BE2C (cell line): ENCODE data around the gene GGNBP2. TPM values are rescaled to one million over a fixed set of nuclear protein-coding genes. Genes with fewer than 3 reads are reported as not detected.
A peak's percentile ranks its signal among the peaks of the same experiment; 100 is the strongest.

ENCODE experiments used
- DNase-seq: peaks from one replicate; pipeline ENCODE4 v3.0.0-alpha.2; 2020
- H3K27me3 ChIP-seq: fragments of 250-450 bp; sonication (Bioruptor Pico); 2 replicates; pipeline ENCODE4 v1.5.1; 2020; ENCODE audit warnings: mild to moderate bottlenecking
- H3K36me3 ChIP-seq: fragments of 250-450 bp; sonication (Bioruptor Pico); 2 replicates; pipeline ENCODE4 v1.5.1; 2020; ENCODE audit warnings: mild to moderate bottlenecking
- H3K4me1 ChIP-seq: fragments of 250-450 bp; sonication (Bioruptor Pico); 2 replicates; pipeline ENCODE4 v1.5.1; 2020
- H3K4me3 ChIP-seq: 2 replicates; pipeline ENCODE4 v1.5.1; 2011; ENCODE audit warnings: low read depth, low read length
- H3K9me3 ChIP-seq: fragments of 250-450 bp; sonication (Bioruptor Pico); 2 replicates; pipeline ENCODE4 v1.5.1; 2020
- polyA plus RNA-seq: library from polyadenylated mRNA; unstranded; fragments of >200 nt; gene quantifications from one replicate; pipeline ENCODE4 v1.2.1, GENCODE V29; 2012; ENCODE audit warnings: low read depth, missing spikeins; ENCODE audit not compliant: insufficient read length, insufficient read depth
- TF ChIP-seq, protein P1 (sequence below): IDR thresholded peaks from 2 replicates; pipeline ENCODE4 v1.5.1; 2012; ENCODE audit warnings: mild to moderate bottlenecking, low read depth, low read length

The GGNBP2 gene, protein sequence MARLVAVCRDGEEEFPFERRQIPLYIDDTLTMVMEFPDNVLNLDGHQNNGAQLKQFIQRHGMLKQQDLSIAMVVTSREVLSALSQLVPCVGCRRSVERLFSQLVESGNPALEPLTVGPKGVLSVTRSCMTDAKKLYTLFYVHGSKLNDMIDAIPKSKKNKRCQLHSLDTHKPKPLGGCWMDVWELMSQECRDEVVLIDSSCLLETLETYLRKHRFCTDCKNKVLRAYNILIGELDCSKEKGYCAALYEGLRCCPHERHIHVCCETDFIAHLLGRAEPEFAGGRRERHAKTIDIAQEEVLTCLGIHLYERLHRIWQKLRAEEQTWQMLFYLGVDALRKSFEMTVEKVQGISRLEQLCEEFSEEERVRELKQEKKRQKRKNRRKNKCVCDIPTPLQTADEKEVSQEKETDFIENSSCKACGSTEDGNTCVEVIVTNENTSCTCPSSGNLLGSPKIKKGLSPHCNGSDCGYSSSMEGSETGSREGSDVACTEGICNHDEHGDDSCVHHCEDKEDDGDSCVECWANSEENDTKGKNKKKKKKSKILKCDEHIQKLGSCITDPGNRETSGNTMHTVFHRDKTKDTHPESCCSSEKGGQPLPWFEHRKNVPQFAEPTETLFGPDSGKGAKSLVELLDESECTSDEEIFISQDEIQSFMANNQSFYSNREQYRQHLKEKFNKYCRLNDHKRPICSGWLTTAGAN
- polyA plus RNA-seq = 81.5 TPM

DNA sequence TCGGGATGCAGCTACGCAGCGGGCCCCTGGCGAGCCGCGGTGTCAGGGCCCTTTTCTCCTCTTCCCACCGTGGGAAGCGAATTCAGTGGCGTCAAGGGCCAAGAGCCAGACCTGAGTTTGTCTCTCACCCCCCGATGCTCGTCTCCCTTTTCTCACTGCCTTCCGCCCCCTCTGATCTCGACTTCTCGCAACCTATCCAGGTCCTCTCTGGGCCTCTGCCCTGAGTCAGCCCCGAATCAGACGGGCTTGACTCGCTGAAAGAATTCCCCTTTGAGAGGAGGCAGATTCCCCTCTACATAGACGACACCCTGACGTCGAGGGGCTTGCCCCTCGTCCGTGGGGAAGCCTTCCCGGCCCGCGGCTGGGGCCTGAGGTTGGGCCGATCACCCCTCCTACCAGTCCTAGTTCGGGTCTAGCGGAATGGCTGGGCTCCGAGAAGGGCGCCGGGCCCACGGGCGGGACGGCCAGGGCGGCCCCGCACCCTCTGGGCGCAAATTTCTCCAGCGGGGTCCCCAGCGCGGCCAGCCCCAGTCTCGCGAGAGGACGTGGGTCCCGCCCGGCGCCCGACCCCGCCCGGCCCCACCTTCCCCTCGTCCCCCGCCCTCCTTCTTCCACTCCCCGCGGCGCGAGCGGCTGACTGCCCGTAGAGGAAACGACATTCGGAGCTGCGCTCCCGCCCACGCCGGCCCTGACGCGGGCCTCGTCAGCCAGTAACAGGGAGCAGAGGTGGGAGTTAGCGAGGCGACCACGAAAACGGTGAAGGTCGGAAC, at the start of gene GGNBP2:
Gene GGNBP2, plus strand, starts transcription at position 613 of the 770 bp plus-strand sequence. CDS start 806 bp downstream, outside the sequence.
- TF ChIP-seq, protein P1, sequence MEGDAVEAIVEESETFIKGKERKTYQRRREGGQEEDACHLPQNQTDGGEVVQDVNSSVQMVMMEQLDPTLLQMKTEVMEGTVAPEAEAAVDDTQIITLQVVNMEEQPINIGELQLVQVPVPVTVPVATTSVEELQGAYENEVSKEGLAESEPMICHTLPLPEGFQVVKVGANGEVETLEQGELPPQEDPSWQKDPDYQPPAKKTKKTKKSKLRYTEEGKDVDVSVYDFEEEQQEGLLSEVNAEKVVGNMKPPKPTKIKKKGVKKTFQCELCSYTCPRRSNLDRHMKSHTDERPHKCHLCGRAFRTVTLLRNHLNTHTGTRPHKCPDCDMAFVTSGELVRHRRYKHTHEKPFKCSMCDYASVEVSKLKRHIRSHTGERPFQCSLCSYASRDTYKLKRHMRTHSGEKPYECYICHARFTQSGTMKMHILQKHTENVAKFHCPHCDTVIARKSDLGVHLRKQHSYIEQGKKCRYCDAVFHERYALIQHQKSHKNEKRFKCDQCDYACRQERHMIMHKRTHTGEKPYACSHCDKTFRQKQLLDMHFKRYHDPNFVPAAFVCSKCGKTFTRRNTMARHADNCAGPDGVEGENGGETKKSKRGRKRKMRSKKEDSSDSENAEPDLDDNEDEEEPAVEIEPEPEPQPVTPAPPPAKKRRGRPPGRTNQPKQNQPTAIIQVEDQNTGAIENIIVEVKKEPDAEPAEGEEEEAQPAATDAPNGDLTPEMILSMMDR = no peak
- DNase-seq = peak; percentile 96
- Histone ChIP-seq H3K9me3 (no peaks in the 10 kb centered on the region), H3K36me3 (peaks cover 12% of the 10 kb centered on the region), H3K27me3 (no peaks in the 10 kb centered on the region), H3K4me1 (peaks cover 3% of the 10 kb centered on the region; the same call in 1 of the 2 replicates), H3K4me3 (peak within 1 kb of the TSS; percentile 98)

DNA sequence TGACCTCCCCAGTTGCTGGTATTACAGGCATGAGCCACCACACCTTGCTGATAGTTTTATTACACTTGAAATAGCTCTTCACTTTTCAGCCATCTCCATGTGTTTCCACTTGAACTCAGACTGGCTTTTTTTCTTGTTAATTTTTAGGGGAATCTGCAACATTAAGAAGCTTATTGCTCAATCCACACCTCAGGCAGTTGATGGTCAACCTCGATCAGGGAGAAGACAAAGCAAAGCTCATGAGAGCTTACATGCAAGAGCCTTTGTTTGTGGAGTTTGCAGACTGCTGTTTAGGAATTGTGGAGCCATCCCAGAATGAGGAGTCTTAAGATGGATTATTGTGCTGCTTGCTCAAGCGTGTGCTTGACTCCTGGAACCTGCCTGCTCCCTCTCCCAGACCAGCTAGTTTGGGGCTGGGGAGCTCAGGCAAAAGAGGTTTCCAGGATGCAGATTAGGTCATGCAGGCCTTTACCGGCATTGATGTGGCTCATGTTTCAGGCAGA, 49.6 kb upstream of the GGNBP2 start:
- H3K36me3 ChIP-seq = peaks cover 52% of the 10 kb centered on the region
- no peaks in the 10 kb centered on the region for H3K9me3 ChIP-seq
- TF ChIP-seq, protein P1 = no peak
- H3K4me1 ChIP-seq = peaks cover 16% of the 10 kb centered on the region
- no peak for DNase-seq
- no peaks in the 10 kb centered on the region for H3K27me3 ChIP-seq
- H3K4me3 ChIP-seq = no peak overlapping the region

DNA sequence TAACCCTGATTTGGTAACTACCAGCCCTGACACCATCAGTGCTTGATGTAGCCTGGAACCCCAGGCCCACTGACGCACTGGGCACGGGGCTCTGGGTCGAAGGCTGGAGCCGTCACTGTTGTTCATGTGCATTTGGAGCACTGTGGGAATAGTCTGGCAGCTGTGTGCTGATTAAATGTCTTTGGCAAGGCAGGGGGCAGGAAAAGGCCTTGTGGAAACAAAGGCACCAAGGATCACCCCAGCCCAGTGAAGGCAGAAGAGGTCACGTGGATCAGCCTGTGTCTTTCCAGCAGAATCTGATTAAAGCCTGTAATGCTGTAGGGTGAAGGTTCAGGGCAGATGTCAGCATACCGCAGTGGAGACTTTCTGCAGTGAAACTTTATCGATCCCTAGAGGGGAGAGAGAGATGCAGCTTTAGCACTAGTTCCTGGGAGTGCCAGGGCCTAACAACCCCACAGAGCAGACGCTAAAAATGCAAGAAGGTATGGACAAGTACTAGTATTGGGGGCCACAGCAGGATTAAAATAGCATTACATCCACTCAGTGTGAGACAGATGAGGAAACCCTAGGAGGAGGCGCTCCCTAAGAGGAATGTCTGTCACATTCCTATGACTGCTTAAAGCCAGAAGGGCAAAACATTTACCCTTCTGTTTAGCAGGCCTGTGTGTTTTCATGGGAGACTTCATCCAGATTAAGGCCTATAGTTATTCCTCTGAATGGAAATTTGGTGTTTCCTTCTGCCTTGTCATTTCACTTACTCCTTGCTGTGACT, 48.5 kb upstream of the GGNBP2 start:
- TF ChIP-seq, protein P1 = no peak
- peaks cover 16% of the 10 kb centered on the region for H3K4me1 ChIP-seq
- peaks cover 57% of the 10 kb centered on the region for H3K36me3 ChIP-seq
- H3K27me3 ChIP-seq = no peaks in the 10 kb centered on the region
- no peak for DNase-seq
- no peaks in the 10 kb centered on the region for H3K9me3 ChIP-seq
- no peak overlapping the region for H3K4me3 ChIP-seq

DNA sequence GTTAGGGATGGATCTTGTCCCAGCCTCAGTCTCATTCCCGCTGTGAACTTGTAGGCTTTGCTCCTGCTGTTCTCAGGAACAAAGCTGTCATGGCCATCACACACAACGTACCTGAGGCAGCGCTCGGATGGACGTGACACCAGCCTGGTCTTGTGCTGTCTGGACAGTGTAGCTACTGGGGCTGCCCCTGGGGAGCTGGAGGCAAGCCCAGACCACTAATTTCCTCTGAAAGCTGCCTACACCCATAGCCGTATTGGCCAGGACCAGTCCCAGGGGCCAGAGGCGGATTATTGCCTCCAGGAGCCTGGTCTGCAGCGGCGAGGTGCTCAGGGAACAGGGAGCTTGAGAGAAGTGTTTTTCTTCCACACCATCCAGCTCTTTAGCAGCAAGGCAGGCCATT, 46.6 kb upstream of the GGNBP2 start:
- H3K4me1 ChIP-seq = peaks cover 16% of the 10 kb centered on the region
- 0 out of 2 replicates have a peak overlapping the region, but pooled peaks have one; percentile 2 for H3K4me3 ChIP-seq
- H3K27me3 ChIP-seq = no peaks in the 10 kb centered on the region
- peaks cover 56% of the 10 kb centered on the region for H3K36me3 ChIP-seq
- DNase-seq = peak; percentile 83
- H3K9me3 ChIP-seq = no peaks in the 10 kb centered on the region
- TF ChIP-seq, protein P1 = no peak

DNA sequence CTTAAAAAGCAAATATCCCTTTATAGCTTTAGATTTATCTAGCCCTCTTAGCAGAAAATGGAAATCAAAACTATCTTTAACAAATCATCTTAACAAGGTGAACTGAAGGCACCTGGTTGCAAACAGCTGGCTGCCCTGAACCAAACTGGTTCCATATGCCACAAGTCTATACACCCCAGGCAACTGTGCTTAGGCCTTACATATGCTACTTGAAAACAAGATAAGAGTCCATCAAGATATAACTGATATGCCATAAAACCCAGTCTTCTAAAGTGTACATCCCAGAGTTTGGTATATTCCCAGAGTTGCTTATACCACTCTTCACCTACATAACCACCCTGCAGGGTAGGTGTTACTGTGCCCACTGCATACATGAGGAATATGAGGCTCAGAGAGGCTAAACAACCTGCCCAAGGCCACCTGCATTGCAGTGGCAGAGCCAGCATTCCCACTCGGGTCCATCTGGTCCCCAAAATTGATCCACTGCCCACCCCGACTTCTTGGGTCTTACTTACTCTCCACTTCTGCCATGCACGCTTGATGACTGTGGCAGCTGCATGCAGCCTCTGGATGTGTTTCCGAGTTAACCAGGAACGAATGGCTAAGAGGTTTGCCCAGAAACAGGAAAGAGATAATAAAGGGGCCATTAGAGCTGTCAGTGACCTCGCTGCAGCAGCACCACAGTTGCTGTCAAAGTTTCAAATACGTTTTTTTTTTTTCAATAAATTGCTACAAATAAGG, 46.0 kb upstream of the GGNBP2 start:
- H3K4me3 ChIP-seq = peak overlapping the region; percentile 12; the same call in 1 of the 2 replicates
- peaks cover 56% of the 10 kb centered on the region for H3K36me3 ChIP-seq
- peaks cover 16% of the 10 kb centered on the region for H3K4me1 ChIP-seq
- no peaks in the 10 kb centered on the region for H3K27me3 ChIP-seq
- TF ChIP-seq, protein P1 = no peak
- peak; percentile 35 for DNase-seq
- no peaks in the 10 kb centered on the region for H3K9me3 ChIP-seq
